HUES48 (cell line): ENCODE measurements around the gene ZNF669.
"Not testable (repeated sequence)": the region's sequence is repeated elsewhere in the genome, so short reads cannot be mapped to it uniquely, and the experiment has no call there.

ENCODE experiments used
- H3K27ac ChIP-seq: one replicate; pipeline ENCODE4 v1.7.0; 2013; ENCODE audit warnings: low read depth, low read length, inconsistent platforms
- H3K27me3 ChIP-seq: 2 replicates; pipeline ENCODE4 v1.6.1; 2013; ENCODE audit warnings: mild to moderate bottlenecking, low read length; ENCODE audit not compliant: control insufficient read depth, insufficient read depth
- H3K36me3 ChIP-seq: 2 replicates; pipeline ENCODE4 v1.6.1; 2013; ENCODE audit warnings: low read length; ENCODE audit not compliant: control insufficient read depth, insufficient read depth
- H3K4me1 ChIP-seq: 2 replicates; pipeline ENCODE4 v1.6.1; 2013; ENCODE audit warnings: mild to moderate bottlenecking, low read length; ENCODE audit not compliant: control insufficient read depth, insufficient read depth
- H3K4me3 ChIP-seq: 2 replicates; pipeline ENCODE4 v1.5.1; 2013; ENCODE audit warnings: mild to moderate bottlenecking, low read depth, low read length
- H3K9ac ChIP-seq: 2 replicates; pipeline ENCODE4 v1.6.1; 2013; ENCODE audit warnings: mild to moderate bottlenecking, low read depth, low read length, moderate library complexity
- H3K9me3 ChIP-seq: 2 replicates; pipeline ENCODE4 v1.6.1; 2013; ENCODE audit warnings: low read length; ENCODE audit not compliant: control insufficient read depth, insufficient read depth

ZNF669 gene

DNA sequence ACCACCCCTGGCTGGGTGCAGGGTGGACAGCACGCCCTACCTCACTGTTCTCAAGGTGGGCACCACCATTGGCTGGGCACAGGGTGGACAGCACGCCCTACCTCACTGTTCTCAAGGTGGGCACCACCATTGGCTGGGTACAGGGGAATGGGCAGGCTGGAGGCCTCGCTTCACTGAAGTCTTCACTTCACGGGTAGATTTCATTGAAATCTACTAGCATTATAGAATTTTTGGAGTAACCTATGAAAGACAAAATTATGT lies 16.2 kb upstream of the ZNF669 start:
- H3K27me3 ChIP-seq, H3K36me3 ChIP-seq, H3K4me1 ChIP-seq: not testable (repeated sequence)

DNA sequence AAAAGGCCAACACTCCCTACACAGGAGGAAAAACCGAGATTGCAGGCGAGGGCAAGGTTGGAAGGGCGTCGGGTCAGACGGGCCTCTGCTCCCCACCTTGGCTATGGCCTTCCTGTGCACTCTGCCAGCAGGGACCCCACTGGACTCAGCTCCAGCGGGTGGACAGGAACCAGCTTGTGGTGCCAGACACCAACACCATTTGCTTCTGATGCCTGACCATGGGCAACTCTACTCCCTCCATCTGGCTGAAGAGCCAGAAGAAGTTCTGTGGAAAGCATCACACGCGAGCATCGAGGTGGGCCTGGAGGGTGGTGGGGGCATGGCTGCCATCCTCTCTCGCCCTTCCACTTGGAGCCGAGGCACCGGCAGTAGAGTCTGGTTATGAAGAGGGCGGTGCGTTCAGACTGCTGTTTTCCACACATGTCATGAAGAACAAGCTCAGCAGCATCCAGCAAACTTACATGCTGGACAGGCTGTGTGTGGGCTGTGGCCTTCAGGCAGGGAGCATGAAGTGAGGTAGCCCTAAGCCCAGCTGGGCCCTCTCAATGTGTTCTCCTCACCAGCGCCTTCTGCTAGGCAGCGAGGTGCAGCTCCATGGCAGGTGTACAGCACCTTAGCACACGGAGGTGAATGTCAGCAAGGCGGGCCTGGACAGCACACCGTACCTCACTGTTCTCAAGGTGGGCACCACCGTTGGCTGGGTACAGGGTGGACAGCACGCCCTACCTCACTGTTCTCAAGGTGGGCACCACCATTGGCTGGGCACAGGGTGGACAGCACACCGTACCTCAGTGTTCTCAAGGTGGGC lies 15.6 kb upstream of the ZNF669 start:
- H3K27ac ChIP-seq = no peak overlapping the region
- no peaks in the 10 kb centered on the region for H3K36me3 ChIP-seq
- H3K9ac ChIP-seq = no peak overlapping the region
- no peaks in the 10 kb centered on the region for H3K27me3 ChIP-seq
- H3K4me3 ChIP-seq = no peak overlapping the region
- H3K4me1 ChIP-seq = no peaks in the 10 kb centered on the region
- H3K9me3 ChIP-seq = no peaks in the 10 kb centered on the region

More for the DNA sequence above, 16.2 kb upstream of the ZNF669 start:
- H3K9me3 ChIP-seq, H3K9ac ChIP-seq, H3K4me3 ChIP-seq, H3K27ac ChIP-seq: not testable (repeated sequence)

DNA sequence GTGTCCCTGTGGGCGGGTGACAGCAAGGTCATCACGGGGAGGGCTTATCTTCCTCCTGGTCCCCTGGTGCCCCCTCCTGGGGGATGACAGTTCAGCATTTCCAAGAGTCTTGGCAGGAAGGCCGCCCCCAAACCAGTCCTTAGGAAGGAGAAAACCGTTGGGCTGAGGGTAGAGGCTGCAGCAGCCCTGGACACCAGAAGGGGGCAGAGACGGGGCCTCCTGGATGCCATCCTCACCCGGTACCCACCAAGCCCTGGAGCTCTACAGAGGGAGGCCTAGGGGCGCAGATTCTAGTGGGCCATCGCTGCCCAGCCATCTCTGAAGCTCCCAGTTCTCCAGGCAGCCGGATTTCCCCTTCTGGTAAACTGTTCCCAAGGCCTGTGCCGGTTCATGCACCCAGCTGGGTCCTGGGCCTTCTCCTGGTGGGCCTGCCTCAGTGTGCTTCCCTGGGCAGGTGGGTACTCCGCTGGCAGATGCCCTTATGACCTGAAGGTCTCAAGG lies 14.8 kb upstream of the ZNF669 start:
- no peaks in the 10 kb centered on the region for H3K4me1 ChIP-seq
- H3K27ac ChIP-seq = no peak overlapping the region
- H3K9me3 ChIP-seq = no peaks in the 10 kb centered on the region
- H3K27me3 ChIP-seq = no peaks in the 10 kb centered on the region
- H3K4me3 ChIP-seq = no peak overlapping the region
- H3K9ac ChIP-seq = no peak overlapping the region
- no peaks in the 10 kb centered on the region for H3K36me3 ChIP-seq

DNA sequence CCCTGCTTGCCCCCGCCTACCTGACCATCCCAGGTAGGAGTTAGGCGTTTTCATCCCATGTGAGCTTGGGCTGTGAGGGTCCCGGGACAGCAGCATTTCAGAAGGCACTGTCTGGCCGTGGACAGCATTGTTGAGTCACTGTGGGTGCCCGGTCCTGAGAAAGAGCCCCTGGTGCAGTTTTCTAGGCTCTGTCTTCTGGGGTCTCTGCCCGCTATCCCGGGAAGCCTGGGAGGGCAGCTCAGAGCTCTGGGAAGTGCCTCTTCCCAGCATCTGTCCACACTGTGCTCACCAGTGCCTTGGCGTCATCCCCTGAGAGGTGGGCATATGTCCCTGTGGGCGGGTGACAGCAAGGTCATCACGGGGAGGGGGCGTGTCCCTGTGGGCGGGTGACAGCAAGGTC lies 11.4 kb upstream of the ZNF669 start:
- H3K27ac ChIP-seq = no peak overlapping the region
- H3K4me1 ChIP-seq = 0 out of 2 replicates have a peak, but pooled peaks cover 3% of the 10 kb centered on the region
- H3K9me3 ChIP-seq = no peaks in the 10 kb centered on the region
- H3K4me3 ChIP-seq = no peak overlapping the region
- no peak overlapping the region for H3K9ac ChIP-seq
- no peaks in the 10 kb centered on the region for H3K36me3 ChIP-seq
- H3K27me3 ChIP-seq = peaks cover 21% of the 10 kb centered on the region

DNA sequence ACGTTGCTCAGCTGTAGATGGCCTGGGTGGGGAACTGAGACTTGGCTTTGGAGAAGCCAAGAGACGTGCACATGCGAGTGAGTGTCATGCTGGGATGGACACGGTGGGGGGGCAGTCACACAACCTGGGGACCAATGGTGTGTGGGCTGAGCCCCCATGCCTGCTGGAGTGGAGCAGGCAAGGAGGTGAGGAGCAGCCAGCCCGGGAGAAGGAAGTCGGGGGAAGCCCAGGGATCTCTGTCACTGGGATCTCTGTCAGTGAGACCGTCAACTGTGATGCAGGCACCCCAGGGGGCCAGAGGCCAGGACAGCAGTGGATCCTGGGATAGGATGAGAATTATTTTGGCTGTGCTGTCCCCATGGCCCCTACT lies 11.0 kb upstream of the ZNF669 start:
- no peaks in the 10 kb centered on the region for H3K36me3 ChIP-seq
- H3K27me3 ChIP-seq = peaks cover 24% of the 10 kb centered on the region

DNA sequence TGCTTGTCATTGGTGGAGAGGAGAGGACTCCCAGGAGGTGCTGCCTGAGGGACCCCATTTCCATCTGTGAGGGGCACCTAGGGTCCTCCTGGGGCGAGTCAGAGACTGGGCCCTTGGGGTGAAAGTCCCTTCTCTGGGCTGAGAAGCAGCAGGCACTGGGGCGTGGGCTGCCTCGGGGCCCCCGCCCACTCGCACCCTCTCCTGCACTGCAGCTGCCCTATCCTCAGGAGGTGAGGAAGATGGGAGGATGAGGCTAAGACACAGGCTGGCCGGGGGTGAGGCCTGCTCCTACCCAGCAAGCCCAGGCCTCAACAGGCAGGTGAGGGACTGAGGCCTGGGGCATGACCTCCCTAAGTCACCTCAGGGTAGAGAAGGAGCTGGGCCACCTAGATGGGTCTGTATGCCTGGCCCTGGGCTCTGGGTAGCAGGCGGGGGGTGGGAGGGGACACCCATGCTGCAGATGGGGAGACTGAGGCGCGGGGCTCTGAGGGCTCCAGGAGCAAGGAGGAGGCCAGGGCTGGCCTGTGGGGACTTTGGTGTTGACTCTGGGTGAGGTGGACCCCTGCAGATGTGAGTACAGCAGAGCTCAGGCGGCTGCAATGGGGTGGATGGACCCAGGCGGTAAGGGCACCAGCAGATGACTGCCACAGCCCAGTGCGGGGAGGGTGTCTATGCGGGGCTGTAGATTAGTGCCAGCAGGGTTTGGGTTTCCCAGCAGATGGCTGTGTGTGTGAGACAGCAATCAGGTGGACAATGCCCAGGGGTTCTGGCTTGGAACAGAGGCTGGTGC lies 10.4 kb upstream of the ZNF669 start:
- H3K9ac ChIP-seq = no peak overlapping the region
- H3K27ac ChIP-seq = no peak overlapping the region
- H3K4me1 ChIP-seq = 0 out of 2 replicates have a peak, but pooled peaks cover 3% of the 10 kb centered on the region
- no peak overlapping the region for H3K4me3 ChIP-seq
- H3K27me3 ChIP-seq = peaks cover 30% of the 10 kb centered on the region
- H3K36me3 ChIP-seq = no peaks in the 10 kb centered on the region
- H3K9me3 ChIP-seq = no peaks in the 10 kb centered on the region

More for the DNA sequence above, 11.0 kb upstream of the ZNF669 start:
- Histone ChIP-seq H3K9ac (no peak overlapping the region), H3K9me3 (no peaks in the 10 kb centered on the region), H3K27ac (no peak overlapping the region), H3K4me3 (no peak overlapping the region), H3K4me1 (0 out of 2 replicates have a peak, but pooled peaks cover 3% of the 10 kb centered on the region)

DNA sequence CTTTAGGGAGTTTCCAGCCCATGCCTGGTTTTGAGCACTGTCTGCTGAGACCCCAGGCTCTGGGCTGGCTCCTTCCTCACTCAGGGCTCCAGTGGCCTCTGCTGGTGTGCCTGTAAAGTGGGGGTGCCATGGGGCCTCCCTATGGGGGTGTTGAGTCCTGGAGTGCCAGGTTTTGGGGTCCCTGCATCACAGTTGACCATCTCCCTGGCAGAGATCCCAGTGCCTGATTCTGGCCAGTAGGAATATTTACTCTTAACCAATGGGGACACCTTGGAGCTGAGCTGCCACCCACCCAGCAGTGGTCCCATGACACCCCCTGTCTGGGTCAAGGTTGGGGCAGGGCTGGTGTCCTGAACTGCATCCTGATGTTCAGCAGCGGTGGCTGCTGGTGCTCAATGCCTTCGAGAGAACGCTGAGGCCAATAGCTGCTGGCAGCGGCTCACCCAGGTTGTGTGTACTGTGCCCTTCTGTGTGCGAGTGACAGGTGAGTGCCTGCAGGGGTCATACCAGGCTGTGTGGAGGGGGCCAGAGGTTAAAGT lies 9.6 kb upstream of the ZNF669 start:
- Histone ChIP-seq H3K27ac (no peak overlapping the region), H3K27me3 (peaks cover 34% of the 10 kb centered on the region), H3K36me3 (no peaks in the 10 kb centered on the region), H3K4me3 (no peak overlapping the region), H3K4me1 (0 out of 2 replicates have a peak, but pooled peaks cover 3% of the 10 kb centered on the region), H3K9me3 (no peaks in the 10 kb centered on the region), H3K9ac (no peak overlapping the region)

DNA sequence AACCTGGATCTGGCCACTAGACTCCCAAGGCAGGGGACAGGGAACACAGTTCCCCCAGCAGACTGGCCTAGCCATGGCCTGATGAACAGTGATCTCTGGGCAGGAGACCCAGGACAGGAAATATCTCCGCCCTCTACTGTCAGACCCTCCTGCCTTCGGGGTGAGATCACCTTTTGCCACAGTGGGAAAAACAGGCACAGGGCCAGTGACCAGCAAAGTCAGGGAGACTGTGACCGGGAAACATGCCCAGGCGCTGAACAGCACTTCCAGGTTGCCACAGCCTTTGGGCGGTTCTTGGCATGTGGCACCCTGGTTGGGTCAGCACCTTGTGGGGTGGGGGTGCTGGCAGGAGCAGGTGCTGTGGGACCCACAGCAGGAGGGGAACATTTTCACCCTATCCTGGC lies 8.9 kb upstream of the ZNF669 start:
- Histone ChIP-seq H3K36me3 (no peaks in the 10 kb centered on the region), H3K9me3 (no peaks in the 10 kb centered on the region), H3K27ac (no peak overlapping the region), H3K4me3 (no peak overlapping the region), H3K9ac (no peak overlapping the region), H3K27me3 (peaks cover 34% of the 10 kb centered on the region), H3K4me1 (0 out of 2 replicates have a peak, but pooled peaks cover 3% of the 10 kb centered on the region)

DNA sequence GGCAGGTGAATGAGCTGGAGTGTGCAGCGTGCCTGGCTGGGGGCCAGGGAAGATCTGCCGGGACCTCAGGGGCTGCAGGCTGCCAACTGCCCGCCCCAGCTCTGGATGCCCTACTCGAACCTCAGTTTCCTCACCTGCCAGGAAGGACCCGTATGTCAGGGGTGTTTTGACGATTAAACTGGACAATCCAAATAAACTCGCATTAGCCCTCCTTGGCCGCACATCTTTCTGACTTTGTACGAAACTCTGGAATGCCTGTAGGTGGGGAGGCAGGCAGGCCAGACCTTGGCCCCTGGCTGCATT lies 8.3 kb upstream of the ZNF669 start:
- Histone ChIP-seq H3K4me3 (peak overlapping the region; percentile 83), H3K27ac (no peak overlapping the region), H3K4me1 (0 out of 2 replicates have a peak, but pooled peaks cover 3% of the 10 kb centered on the region), H3K9ac (no peak overlapping the region), H3K27me3 (peaks cover 34% of the 10 kb centered on the region), H3K9me3 (no peaks in the 10 kb centered on the region), H3K36me3 (no peaks in the 10 kb centered on the region)

DNA sequence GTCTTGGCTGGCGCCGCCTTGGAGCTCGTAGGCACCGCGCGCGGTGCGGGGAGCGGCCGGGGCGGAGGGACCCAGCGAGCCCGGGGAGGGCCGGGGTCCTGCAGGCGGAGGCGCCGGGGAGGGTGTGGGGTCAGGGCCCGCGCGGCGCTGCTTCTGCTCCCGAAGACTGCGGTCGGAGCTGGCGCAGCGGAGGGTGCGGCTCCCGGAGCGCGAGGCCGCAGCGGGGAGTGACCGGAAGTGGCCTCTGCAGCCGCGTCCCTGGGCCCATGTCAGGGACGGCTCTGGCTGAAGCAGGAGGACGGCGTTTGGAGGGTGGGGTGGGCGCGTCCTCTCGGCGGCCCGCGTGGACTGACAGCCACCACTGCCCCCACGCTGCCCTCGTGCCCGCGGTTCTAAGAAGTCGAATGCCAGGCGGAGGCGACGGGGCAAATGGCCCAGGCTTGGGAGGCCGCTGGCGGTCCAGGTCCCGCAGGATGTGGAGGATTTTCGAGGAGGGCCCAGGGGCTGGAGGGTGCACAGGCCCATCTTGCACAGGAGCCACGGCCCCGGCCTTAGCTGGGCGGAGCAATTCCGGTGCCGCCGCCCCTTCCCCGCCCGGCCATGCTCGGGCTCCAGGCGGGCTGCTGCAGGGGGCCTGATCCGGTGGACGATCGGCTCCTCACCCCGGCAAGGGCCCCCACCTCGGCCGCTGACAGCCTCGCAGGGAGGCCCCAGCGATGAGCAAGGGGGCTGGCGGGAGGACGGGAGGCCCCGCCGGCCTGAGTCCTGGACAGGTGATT lies 7.7 kb upstream of the ZNF669 start:
- no peak overlapping the region for H3K27ac ChIP-seq
- 0 out of 2 replicates have a peak, but pooled peaks cover 3% of the 10 kb centered on the region for H3K4me1 ChIP-seq
- no peaks in the 10 kb centered on the region for H3K36me3 ChIP-seq
- H3K9me3 ChIP-seq = no peaks in the 10 kb centered on the region
- H3K9ac ChIP-seq = no peak overlapping the region
- peak overlapping the region; percentile 83 for H3K4me3 ChIP-seq
- H3K27me3 ChIP-seq = peaks cover 34% of the 10 kb centered on the region
